HEK293 (cell line): ENCODE results near the gene IL15.

Source experiments
- CTCF ChIA-PET: fragments of 350-600 bp; formaldehyde crosslinking; extraction: SDS; loops from one replicate; lab custom pipeline; 2021; ENCODE audit warnings: antibody characterized with exemption; lab: Yijun Ruan, JAX
- POLR2A ChIA-PET: fragments of 300-600 bp; formaldehyde crosslinking; extraction: SDS; loops from one replicate; lab custom pipeline; 2020; ENCODE audit warnings: antibody characterized with exemption, inconsistent platforms; lab: Yijun Ruan, JAX
- H3K27ac ChIP-seq: fragments of 200-500 bp; sonication (Bioruptor generic); 2 replicates; pipeline ENCODE4 v1.5.1; 2014; ENCODE audit warnings: low read depth, low read length, control low read depth, inconsistent platforms; ENCODE audit errors: extremely low read depth
- H3K36me3 ChIP-seq, 2 experiments: fragments of 200-500 bp in 1 of 2; sonication (Bioruptor generic) in 1 of 2; 1 replicate in 1 of 2; 2 replicates in 1 of 2; pipeline ENCODE4 v1.5.1; 2014 to 2017; ENCODE audit warnings: inconsistent platforms in 2 of 2, low read length in 2 of 2; ENCODE audit not compliant: control insufficient read depth in 2 of 2, insufficient read depth in 1 of 2
- H3K4me1 ChIP-seq: fragments of 200-500 bp; sonication (Bioruptor generic); 2 replicates; pipeline ENCODE4 v1.5.1; 2014; ENCODE audit warnings: mild to moderate bottlenecking, low read length, inconsistent platforms; ENCODE audit not compliant: control insufficient read depth, insufficient read depth
- H3K4me3 ChIP-seq: 2 replicates; pipeline ENCODE4 v1.5.1; 2011; ENCODE audit warnings: low read depth, mild to moderate bottlenecking, control low read depth, low read length, moderate library complexity
- H3K9me3 ChIP-seq: fragments of 200-500 bp; sonication (Bioruptor generic); 2 replicates; pipeline ENCODE4 v1.5.1; 2014; ENCODE audit warnings: low read depth, low read length, inconsistent platforms; ENCODE audit not compliant: control insufficient read depth, insufficient read depth
- GLI2 ChIP-seq: fragments of 450-650 bp; formaldehyde crosslinking; IDR thresholded peaks from 2 replicates; pipeline ENCODE4; 2017; ENCODE audit warnings: missing biosample characterization, missing genetic modification characterization, low read depth, borderline replicate concordance
- KLF17 ChIP-seq: fragments of 450-650 bp; formaldehyde crosslinking; IDR thresholded peaks from 2 replicates; pipeline ENCODE4 v1.5.1; 2016; ENCODE audit warnings: missing biosample characterization, missing genetic modification characterization
- PRDM1 ChIP-seq: fragments of 450-650 bp; formaldehyde crosslinking; IDR thresholded peaks from 2 replicates; pipeline ENCODE4; 2016; ENCODE audit warnings: missing biosample characterization, missing genetic modification characterization
- TSHZ1 ChIP-seq: fragments of 450-650 bp; formaldehyde crosslinking; IDR thresholded peaks from 2 replicates; pipeline ENCODE4 v1.5.1; 2016; ENCODE audit warnings: missing biosample characterization, missing genetic modification characterization, borderline replicate concordance
- ZBTB11 ChIP-seq: fragments of 450-650 bp; formaldehyde crosslinking; conservative IDR thresholded peaks from 2 replicates; pipeline ENCODE4 v1.5.1; 2016; ENCODE audit warnings: low read depth, missing biosample characterization, missing genetic modification characterization
- ZBTB17 ChIP-seq: fragments of 450-650 bp; formaldehyde crosslinking; IDR thresholded peaks from 2 replicates; pipeline ENCODE4 v1.5.1; 2016; ENCODE audit warnings: missing biosample characterization, missing genetic modification characterization
- ZNF148 ChIP-seq: fragments of 450-650 bp; formaldehyde crosslinking; IDR thresholded peaks from 2 replicates; pipeline ENCODE4 v1.5.0; 2017; ENCODE audit warnings: missing biosample characterization, missing genetic modification characterization, borderline replicate concordance
- ZNF19 ChIP-seq: fragments of 450-650 bp; formaldehyde crosslinking; IDR thresholded peaks from 2 replicates; pipeline ENCODE4; 2016; ENCODE audit warnings: missing biosample characterization, missing genetic modification characterization, low read depth
- ZNF302 ChIP-seq: fragments of 450-650 bp; formaldehyde crosslinking; IDR thresholded peaks from 2 replicates; pipeline ENCODE4 v1.5.1; 2016; ENCODE audit warnings: missing biosample characterization, missing genetic modification characterization, low read depth
- ZNF350 ChIP-seq: fragments of 450-650 bp; formaldehyde crosslinking; IDR thresholded peaks from 2 replicates; pipeline ENCODE4 v1.5.0; 2017; ENCODE audit warnings: missing biosample characterization, mild to moderate bottlenecking, missing genetic modification characterization
- ZNF433 ChIP-seq: fragments of 450-650 bp; formaldehyde crosslinking; IDR thresholded peaks from 2 replicates; pipeline ENCODE4 v1.5.1; 2016; ENCODE audit warnings: missing biosample characterization, missing genetic modification characterization, low read depth
- ZNF473 ChIP-seq: fragments of 450-650 bp; formaldehyde crosslinking; IDR thresholded peaks from 2 replicates; pipeline ENCODE4 v1.5.1; 2017; ENCODE audit warnings: missing biosample characterization, missing genetic modification characterization
- ZNF488 ChIP-seq: fragments of 450-650 bp; formaldehyde crosslinking; IDR thresholded peaks from 2 replicates; pipeline ENCODE4 v1.5.1; 2016; ENCODE audit warnings: missing biosample characterization, missing genetic modification characterization
- ZNF560 ChIP-seq: fragments of 450-650 bp; formaldehyde crosslinking; IDR thresholded peaks from 2 replicates; pipeline ENCODE4 v1.5.1; 2017; ENCODE audit warnings: missing biosample characterization, missing genetic modification characterization, borderline replicate concordance
- ZNF580 ChIP-seq: fragments of 450-650 bp; formaldehyde crosslinking; IDR thresholded peaks from 2 replicates; pipeline ENCODE4 v1.5.1; 2016; ENCODE audit warnings: missing biosample characterization, missing genetic modification characterization
- ZNF654 ChIP-seq: fragments of 450-650 bp; formaldehyde crosslinking; IDR thresholded peaks from 2 replicates; pipeline ENCODE4 v1.5.1; 2016; ENCODE audit warnings: low read depth, missing biosample characterization, missing genetic modification characterization
- ZNF701 ChIP-seq: fragments of 450-650 bp; formaldehyde crosslinking; IDR thresholded peaks from 2 replicates; pipeline ENCODE4 v1.5.1; 2016; ENCODE audit warnings: missing biosample characterization, missing genetic modification characterization
- ZSCAN5A ChIP-seq: fragments of 450-650 bp; formaldehyde crosslinking; IDR thresholded peaks from 2 replicates; pipeline ENCODE4 v1.5.1; 2016; ENCODE audit warnings: missing biosample characterization, missing genetic modification characterization

Gene IL15

GRCh38 chr4:141759796-141760425 lies 123.5 kb downstream of the IL15 start:
- CTCF ChIA-PET: no interaction called here

GRCh38 chr4:141761926-141762325 lies 125.5 kb downstream of the IL15 start:
- no peak for TF ChIP-seq ZNF560 (tag by site-specific recombination)
- no peak for TF ChIP-seq ZNF488 (tag by site-specific recombination)
- no peak for TF ChIP-seq ZNF302
- no peak for TF ChIP-seq KLF17 (tag by site-specific recombination)
- no peak for TF ChIP-seq ZBTB11 (tag by site-specific recombination)
- TF ChIP-seq ZNF701 (tag by site-specific recombination): no peak
- no peak for TF ChIP-seq ZNF19 (tag by site-specific recombination)
- no peak for TF ChIP-seq GLI2
- TF ChIP-seq ZNF580: no peak
- TF ChIP-seq, all 188 proteins: peak for 0
- ChIA-PET POLR2A (no interaction called here), CTCF (no interaction called here)
- no peaks in the 10 kb centered on the region for H3K4me1 ChIP-seq
- no peaks in the 10 kb centered on the region for H3K36me3 ChIP-seq
- no peak overlapping the region for H3K27ac ChIP-seq
- no peaks in the 10 kb centered on the region for H3K9me3 ChIP-seq
- no peak overlapping the region for H3K4me3 ChIP-seq

More at GRCh38 chr4:141759796-141760425, 123.5 kb downstream of the IL15 start:
- Histone ChIP-seq H3K4me3 (no peak overlapping the region), H3K36me3 (no peaks in the 10 kb centered on the region), H3K4me1 (no peaks in the 10 kb centered on the region)
- TF ChIP-seq ZNF433 (no peak), ZNF148 (tag by site-specific recombination) (no peak), PRDM1 (no peak)
- TF ChIP-seq, all 188 proteins: peak for 0
- H3K27ac ChIP-seq: no peak overlapping the region
- POLR2A ChIA-PET: no interaction called here
- no peaks in the 10 kb centered on the region for H3K9me3 ChIP-seq

GRCh38 chr4:141763374-141763773 lies 127.0 kb downstream of the IL15 start:
- no peak overlapping the region for H3K4me3 ChIP-seq
- no peaks in the 10 kb centered on the region for H3K9me3 ChIP-seq
- H3K4me1 ChIP-seq: no peaks in the 10 kb centered on the region
- ChIA-PET POLR2A (no interaction called here), CTCF (no interaction called here)
- no peak overlapping the region for H3K27ac ChIP-seq
- H3K36me3 ChIP-seq: no peaks in the 10 kb centered on the region
- TF ChIP-seq TSHZ1 (tag by site-specific recombination) (no peak), ZSCAN5A (tag by site-specific recombination) (no peak), ZNF350 (tag by site-specific recombination) (no peak), ZNF654 (tag by site-specific recombination) (no peak), ZNF473 (tag by site-specific recombination) (no peak), ZBTB17 (tag by site-specific recombination) (no peak)
